Kidney capillary endothelial cell (primary cell): Measurements from ENCODE around the gene UBC.
"Not testable (repeated sequence)": the region's sequence is repeated elsewhere in the genome, so short reads cannot be mapped to it uniquely, and the experiment has no call there.

Experiments
- DNase-seq: peaks from one replicate; pipeline ENCODE4 v3.0.0-alpha.2; 2018; ENCODE audit warnings: low spot score

Gene UBC

DNA sequence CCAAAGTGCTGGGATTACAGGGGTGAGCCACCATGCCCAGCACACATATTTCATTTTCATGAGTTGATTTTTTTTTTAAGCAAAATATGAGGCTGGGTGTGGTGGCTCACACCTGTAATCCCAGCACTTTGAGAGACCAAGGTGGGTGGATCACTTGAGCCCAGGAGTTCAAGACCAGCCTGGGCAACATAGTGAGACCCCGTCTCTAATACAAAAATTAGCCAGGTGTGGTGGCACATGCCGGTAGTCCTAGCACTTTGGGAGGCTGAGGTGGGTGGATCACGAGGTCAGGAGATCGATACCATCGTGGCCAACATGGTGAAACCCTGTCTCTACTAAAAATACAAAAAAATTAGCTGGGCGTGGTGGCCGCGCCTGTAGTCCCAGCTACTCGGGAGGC, 17.1 kb upstream of the UBC start:
- DNase-seq, result not testable (repeated sequence)

DNA sequence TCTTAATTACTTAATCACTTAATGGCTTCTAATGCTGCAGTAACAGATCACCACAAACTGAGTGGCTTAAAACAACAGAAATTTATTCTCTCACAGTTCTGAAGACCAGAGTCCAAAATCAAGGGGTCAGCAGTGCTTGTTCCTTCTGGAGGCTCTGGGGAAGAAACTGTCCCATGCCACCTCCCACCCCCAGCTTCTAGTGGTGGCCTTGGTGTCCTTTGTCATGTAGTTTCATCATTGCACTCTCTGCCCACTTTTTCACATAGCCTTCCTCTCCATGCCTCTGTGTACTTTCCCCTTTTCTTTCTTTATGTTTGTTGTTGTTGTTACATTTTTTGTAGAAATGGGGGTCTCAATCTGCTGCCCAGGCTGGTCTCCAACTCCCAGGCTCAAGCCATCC, 16.1 kb upstream of the UBC start:
- no peak for DNase-seq

DNA sequence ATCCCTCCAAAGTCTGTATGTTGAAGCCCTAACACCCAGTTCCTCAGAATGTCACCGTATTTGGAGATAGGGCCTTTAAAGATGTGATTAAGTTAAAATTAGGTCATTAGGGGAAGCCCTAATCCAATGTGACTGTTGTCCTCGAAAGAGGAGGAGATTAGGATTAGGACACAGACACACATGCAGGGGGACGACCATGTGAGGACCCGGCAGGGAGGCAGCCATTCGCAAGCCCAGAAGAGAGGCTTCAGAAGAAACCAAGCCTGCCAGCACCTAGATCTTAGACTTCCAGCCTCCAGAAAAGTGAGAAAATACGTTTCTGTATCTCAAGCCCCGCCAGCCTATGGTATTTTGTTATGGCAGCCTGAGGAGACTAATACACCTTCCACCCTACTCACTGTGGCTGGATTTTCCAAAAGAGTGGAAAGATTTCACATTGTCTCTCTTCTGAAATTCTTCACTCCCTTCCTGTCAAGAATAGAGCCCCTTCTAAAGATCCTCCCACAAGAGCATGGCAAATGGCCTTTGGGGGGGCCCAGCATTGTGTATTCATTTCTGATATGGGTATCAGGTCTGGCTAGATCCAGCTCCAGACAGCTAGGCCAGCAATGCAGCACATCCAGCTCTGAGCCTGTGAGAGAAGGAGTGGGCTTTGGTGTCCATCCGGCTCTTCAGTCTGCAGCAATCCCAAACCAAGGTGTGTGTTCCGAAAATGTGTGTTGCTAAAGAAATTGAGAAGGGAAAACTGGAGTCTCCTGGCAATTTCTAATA, 15.4 kb upstream of the UBC start:
- DNase-seq, result no peak

DNA sequence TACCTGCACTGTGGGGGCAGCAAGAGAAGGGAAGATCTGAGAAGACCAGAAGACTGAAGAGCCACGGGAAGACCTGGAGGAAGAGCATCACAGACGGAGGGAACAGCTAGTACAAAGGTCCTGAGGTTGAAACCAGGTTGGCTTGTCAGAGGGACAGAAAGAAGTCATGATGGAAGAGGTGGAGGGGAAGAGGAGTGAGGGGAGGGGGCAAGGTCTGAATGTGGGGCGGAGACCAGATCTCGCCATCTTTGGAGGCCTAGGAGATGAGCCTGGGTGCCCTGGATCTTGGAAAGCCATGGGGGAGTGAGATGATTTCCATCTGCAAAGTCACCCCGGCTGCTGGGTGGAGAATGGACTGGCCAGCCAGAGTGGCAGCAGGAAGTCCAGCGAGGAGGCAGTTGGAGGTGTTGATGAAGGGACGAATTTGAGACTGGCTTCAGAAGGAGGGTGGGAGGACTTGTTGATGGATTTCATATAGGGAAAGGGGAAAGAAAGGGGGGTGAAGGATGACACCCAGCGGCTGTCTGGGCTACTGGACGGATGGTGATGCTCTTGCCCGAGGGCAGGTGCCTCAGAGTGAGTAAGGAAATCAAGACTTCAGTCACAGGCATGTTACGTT, 14.6 kb upstream of the UBC start:
- no peak for DNase-seq

DNA sequence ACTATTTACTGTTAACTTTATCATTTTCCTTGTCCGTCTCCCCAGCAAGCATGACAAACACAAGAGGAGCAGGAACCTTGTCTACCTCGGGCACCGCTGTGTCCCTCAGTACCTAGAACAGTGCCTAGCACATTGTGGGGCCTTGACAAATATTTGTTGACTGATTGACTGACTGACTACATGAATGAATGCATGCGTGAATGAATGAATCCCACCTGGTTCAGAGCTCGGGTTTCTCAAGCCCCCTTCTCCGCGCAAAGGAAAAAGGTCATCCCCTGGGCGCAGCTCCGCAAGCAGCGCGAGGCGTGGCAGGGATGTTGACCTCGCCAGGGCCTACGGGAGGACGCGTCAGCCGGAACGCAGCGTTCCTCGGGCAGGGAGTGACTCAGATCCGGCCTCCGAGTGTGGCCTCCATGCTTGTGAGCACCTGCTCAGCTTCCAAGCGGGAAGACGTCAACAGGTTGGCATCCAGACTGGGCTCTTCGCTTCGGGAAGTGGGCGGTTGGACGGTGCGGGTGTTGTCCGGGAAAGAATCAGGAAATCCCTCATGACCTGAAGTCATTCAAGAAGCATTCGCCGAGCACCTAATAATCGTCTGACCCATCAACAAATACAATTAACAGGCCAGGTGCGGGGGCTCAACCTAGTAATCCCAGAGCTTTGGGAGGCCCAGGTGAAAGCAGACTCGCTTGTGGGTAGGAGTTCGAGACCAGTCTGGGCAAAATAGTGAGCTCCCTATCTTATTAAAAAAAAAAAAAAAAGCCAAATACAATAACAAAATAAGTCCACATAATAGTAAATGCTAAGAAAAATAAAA, 13.9 kb upstream of the UBC start:
- peak; percentile 93 for DNase-seq

DNA sequence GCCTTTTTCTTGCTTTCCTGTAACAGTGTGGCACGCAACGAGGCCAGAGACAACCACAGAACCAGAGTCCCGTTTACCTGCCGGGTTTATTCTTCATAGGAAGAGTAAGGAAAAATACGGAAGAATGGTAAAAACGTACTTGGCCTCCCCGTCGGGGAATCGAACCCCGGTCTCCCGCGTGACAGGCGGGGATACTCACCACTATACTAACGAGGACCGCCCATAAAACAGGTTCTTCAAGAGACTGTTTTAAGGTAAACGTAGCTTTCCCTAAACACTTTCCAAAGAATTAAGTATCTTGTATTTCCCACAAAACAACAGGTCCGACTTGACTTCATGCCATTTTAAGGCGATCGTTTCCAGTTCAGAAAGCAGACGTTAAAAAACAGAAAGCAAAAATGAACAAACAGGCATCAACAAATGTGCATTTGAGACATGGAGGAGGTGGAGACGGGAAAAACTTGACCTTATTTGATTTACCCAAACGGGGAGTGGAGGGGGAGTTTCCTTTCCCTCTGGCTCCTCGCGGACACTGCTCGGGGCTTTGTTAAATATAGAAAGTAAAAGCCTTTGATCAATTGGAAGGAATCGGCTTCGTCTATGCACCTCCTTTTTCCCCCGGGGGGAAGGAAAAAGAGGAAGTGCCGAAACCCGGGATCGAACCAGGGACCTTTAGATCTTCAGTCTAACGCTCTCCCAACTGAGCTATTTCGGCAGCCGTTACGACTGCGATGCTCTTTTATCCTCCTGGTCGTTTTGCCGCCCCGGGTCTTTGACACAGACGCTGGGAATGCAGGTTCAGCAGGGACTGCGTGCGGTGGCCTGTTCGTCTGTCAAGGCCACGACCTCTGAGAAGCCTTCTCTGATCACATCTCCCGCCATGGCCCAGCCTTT, 13.0 kb upstream of the UBC start:
- peak; percentile 84 for DNase-seq

DNA sequence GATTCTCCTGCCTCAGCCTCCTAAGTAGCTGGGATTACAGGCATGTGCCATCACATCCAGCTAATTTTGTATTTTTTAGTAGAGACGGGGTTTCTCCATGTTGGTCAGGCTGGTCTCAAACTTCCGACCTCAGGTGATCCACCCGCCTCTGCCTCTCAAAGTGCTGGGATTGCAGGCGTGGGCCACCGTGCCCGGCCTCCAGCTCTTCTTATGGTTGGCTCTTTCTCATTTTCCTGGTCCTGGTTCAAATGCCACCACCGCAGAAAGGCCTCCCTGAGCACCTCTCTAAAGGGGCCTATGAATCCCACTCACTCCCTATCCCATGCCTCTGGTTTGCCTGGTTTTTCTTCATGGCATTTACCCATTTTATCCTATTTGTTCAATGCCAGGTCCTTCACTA, 11.3 kb upstream of the UBC start:
- DNase-seq, result not testable (repeated sequence)

DNA sequence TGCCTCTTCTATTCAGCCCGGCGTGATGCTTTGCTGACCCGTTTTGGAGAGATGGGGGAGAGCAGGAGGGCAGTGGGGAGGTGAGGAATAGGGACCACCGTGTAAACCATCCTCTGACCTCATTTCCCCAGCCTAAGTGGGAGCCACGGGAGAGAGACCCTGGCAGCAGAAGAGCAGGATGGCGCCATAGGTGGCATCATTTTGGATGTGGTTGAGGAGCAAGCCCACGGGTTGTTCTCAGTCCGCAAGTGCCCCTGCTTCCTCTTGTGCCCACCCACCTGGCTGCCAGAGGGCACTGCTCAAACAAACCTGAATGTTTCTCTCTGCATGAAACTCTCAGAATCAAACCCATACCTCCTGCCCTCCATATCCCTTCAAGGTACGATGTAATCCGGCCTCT, 10.7 kb upstream of the UBC start:
- no peak for DNase-seq

DNA sequence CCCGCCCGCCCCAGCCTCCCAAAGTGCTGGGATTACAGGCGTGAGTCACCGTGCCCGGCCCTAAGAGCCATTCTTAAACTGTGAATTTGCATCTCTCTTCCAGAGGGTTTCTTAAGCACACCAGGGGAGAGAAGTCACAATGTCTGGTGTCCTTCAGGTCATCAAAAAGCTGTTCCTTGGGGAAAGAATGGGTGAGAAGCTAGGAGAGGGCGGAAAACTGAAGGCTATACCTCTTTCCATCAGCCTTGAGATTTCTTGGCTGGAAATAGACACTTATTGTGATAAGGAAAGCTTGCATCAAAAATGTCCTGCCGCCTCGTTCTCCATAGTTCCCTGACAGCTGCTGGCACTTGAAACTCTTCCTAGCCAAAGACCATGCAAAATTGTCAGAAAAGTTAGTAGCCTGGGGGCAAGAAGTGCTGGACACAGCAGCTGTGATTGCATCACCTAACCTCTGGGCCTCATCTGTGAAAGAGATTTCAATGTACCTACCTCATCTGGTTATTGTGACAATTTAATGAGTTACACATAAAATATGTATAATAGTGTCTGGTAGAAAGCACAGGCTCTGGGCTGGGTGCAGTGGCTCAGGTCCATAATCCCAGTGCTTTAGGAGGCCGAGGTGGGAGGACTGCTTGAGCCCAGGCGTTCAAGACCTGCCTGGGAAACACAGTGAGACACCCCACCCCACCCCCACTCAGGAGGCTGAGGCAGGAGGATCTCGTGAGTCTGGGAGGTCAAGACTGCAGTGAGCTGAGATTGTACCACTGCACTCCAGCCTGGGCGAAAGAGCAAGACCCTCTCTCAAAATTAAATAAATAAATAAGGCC, 9.7 kb upstream of the UBC start:
- DNase-seq, result no peak

DNA sequence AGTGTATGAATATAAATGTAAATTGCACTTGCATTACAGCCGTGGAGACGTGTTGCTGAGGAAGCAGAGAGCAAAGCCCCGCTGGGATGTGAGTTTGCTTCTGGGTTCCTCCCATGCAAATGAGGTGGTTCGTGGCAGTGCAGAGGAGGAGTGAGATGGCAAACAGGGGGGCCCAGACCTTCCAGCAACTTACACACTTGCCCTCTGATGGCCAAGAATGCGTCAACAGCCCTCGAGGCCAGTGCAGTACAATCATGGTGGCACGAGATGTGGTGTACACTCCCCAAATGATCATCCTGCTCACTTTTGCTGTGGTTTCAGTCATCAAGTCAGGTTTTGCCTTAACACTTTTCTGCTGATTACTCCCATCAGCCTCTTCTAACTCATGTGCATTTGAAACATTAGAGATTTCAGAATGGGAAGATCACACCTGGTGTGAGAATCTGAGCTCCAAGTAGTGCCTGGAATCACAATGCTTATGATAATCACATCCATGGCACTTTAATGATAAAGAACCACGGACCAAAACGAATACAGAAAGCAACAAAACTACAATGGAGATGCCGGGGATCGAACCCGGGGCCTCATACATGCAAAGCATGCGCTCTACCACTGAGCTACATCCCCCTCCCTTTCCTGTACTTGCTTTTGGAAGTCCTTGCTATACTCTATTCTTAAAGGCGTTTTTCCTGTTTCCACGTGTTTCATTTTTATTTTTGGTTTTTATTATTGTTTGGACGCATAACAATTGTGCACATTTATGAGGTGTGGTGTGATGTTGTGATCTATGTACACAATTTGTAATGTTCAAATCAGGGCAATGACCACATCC, 7.0 kb upstream of the UBC start:
- DNase-seq, result peak; percentile 63

DNA sequence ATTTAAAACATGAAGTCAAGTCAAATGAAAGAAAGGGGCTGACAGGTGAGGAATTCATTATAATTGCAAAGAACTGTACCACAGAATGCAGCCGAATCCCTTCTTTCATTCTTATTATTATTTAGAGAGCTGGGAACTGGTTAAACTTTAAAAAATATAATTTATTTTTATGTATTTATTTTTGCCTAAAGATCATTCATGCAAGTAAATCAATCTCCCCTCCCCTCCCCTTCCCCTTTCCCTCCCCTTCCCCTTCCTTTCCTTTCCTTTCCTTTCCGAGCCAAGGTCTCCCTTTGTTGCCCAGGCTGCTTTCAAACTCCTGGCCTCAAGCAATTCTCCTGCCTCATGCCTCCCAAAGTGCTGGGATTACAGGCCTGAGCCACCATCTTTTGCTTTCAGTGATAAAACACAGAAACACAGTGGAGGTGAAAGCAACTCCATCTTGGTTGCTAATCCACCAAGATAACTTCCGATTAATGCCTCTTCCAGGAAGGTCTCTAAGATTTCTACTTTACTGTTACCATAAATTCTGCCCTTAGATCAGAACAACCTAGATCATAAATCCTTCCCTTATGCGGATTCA, 6.0 kb upstream of the UBC start:
- no peak for DNase-seq

DNA sequence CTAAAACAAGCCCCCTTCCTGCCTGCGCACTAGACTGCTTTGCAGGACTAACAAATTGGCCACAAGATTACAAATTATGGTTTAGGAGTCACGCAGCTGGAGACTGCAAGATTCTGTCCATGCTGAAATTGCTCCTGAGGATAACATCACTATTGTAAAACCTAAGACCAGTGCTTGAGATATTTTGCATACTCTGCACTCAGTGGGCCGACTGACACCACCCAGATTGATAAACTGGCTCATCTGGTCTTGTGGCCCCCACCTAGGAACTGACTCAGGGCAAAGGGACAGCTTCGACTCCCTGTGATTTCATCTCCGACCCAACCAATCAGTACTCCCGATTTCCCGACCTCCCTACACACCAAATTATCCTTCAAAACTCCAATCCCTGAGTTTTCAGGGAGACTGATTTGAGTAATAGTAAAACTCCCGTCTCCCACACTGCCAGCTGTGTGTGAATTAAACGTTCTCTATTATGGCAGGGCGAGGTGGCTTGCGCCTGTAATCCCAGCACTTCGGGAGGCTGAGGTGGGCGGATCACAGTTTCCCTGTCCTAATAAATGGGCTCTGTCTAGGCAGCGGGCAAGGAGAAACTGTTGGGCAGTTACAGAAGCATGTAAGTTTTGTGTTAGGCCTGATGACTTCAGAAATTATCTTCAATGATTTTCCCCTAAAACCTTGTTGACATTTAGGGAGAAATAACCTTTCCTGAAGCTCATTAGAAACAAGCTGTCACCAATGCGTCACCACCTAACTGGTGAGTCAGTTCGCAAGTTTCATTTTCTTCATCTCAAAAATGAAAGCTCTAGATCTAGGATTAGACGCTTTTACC, 5.3 kb upstream of the UBC start:
- DNase-seq, result no peak

DNA sequence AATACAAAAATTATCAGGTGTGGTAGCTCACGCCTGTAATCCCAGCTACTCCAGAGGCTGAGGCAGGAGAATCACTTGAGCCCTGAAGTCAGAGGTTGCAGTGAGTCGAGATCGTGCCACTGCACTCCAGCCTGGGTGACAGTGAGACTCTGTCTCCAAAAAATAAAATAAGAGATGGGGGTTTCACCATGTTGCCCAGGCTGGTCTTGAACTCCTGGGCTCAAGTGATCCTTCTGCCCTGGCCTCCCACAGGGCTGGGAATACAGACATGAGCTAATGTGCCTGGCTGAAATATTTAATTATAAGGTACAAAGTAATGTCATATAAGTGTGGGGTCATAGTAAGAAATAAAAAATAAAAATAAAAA, 4.2 kb upstream of the UBC start:
- not testable (repeated sequence) for DNase-seq

DNA sequence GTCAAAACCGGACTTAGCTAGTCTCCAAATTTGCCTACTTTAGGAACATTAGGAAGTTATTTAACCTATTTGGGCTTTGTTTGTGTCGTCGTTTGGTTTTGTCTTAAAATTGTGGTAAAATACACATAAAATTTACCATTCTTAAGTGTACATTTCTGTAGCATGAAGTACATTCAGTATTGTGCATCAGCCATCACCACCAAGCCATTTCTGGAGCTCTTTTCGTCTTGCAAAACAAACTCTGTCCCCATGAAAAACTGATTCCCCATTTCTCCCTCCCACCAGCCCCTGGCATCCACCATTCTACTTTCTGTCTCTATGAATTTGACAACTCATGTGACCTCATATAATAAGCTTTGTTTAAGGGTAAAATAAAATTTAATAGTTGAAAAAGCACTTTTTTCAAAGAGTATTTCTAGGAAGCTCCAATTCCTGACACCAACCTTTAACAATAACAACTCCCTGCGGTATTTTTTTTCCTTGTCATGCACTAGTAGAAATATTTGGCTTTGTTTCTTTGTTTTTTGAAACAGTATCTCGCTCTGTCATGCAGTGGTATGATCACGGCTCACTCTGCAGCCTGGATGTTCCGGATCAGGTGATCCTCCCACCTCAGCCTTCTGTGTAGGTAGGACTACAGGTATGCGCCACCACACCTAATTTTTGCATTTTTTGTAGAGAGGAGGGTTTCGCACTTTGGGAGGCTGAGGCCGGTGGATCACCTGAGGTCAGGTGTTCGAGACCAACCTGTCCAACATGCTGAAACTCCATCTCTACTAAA, 3.6 kb upstream of the UBC start:
- no peak for DNase-seq

DNA sequence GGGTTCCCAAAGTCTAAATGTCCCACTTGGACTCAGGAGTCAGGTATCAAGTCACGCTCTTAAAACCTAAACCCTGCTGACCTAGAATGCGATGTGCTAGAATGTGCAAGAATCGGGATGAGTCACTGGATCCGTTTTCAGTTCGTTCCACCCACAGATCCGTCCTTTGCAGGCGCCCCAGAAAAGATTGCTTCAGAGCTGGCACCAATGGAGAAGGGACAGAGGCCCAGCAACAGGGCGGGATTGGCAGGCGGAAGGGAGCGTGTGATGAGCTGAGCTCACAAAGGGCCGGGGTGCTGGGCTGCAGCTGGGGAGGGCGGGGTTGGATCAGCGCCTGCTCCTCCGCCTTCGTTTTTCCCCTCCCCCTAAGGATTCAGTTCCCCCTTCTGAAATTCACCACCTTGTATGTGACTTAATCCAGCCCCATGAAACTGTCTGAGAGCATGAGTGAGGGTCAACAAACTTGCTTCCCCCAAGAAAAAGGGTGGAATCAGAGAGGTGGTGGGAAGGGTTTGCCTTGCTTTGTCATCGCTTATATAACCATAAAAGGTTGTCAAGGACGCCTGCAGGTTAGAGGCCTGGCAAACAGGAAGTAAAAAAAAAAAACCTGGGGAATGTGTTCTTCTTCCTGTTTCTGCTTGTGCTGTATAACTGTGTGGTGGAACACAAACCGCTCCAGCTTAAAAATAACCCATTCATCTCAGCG, 2.8 kb upstream of the UBC start:
- DNase-seq, result peak; percentile 98

DNA sequence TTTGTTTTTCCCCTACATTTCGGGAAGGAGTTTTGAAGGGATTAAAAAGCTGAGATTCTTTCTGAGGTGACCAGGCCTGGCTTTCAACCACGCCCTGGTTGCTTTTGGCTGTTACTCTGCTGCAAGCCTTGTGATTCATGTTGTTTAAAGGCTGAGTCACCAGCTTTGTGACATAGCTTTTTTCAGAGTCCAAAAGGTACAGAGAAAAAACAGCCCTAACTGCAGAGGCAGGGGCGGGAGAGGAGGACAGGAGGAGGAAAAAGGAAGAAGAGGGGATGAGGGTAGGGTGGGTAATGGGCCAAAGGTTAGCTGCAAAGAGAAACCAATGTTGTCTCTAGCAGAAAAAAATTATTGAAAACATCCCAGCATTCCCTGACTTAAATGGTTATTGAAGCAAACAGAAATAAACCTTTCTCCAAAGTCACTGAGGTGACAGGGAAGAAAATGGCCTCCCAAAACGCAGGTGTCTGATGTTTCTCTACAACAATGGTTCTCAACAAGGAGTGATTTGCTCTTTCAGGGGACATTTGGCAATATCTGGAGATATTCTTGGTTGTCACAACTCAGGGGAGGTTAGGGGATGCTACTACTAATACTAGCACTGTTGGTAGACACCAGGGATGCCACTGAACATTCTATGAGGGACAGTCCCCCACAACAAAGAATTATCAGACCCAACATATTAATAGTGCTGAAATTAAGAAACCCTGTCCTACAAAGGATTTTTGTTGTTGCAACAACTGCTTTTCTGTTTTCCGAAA, 2.1 kb upstream of the UBC start:
- DNase-seq, result peak; percentile 93
